22Rv1 (cell line): ENCODE data around the gene DNAL4.

Experiments used
- ZFX ChIP-seq: fragments of 450-650 bp; IDR thresholded peaks from 2 replicates; pipeline ENCODE4 v1.6.1; 2017; ENCODE audit warnings: antibody characterized with exemption, borderline replicate concordance
- TF ChIP-seq, protein P1 (sequence below): fragments of 450-650 bp; IDR thresholded peaks from 2 replicates; pipeline ENCODE4 v1.5.1; 2017; ENCODE audit warnings: mild to moderate bottlenecking

DNA sequence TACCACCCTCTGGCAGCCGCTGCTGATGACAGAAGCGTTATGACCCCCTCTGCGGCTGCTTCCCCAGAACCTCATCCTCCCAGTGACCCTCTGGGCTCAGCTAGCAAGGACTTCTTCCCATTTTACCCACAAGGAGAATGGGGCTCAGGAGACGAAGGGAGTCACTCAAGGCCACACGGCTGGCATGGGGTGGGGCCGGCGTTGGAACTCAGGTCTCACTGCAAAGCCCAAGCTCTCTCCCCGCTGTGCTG is 21.4 kb downstream of the DNAL4 start:
- TF ChIP-seq, protein P1, sequence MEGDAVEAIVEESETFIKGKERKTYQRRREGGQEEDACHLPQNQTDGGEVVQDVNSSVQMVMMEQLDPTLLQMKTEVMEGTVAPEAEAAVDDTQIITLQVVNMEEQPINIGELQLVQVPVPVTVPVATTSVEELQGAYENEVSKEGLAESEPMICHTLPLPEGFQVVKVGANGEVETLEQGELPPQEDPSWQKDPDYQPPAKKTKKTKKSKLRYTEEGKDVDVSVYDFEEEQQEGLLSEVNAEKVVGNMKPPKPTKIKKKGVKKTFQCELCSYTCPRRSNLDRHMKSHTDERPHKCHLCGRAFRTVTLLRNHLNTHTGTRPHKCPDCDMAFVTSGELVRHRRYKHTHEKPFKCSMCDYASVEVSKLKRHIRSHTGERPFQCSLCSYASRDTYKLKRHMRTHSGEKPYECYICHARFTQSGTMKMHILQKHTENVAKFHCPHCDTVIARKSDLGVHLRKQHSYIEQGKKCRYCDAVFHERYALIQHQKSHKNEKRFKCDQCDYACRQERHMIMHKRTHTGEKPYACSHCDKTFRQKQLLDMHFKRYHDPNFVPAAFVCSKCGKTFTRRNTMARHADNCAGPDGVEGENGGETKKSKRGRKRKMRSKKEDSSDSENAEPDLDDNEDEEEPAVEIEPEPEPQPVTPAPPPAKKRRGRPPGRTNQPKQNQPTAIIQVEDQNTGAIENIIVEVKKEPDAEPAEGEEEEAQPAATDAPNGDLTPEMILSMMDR = no peak
- no peak for TF ChIP-seq ZFX
